T-helper 9 cell (primary cell): Measurements from ENCODE around the gene MADD.

Source experiments
- DNase-seq: peaks from one replicate; pipeline ENCODE4 v3.0.0-alpha.2; 2020

The MADD gene

DNA sequence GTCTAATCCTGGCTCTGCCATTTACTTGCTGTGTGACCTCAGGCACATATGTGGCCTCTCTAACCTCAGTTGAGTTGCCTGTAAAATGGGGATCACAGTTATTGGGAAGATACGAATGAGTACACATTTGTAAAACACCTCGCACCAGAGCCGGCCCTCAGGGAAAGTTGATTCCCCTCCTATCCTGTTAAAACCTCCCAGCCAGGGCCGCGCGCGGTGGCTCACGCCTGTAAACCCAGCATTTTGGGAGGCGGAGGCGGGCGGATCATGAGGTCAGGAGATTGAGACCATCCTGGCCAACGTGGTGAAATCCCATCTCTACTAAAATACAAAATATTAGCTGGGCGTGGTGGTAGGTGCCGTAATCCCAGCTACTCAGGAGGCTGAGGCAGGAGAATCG, 90.4 kb downstream of the MADD start:
- DNase-seq = no peak

DNA sequence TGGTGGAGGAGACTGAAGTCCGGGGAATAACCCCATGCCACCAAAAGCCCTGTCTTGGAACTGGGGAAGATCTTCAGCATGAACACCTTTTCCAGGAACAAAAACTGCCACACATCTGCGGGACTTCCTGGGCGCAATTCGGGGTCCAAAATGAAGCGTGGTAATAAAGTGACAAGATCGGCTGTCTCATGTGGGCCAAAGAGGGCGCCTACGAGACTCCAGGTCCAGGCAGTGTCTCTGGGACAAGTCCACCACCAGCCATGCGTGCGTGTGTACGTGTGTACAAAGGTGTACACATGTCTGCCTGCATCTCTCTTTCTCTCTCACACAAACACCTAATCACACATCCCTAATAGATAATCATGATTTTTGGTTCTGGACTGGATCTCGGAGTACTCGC, 91.5 kb downstream of the MADD start:
- no peak for DNase-seq

DNA sequence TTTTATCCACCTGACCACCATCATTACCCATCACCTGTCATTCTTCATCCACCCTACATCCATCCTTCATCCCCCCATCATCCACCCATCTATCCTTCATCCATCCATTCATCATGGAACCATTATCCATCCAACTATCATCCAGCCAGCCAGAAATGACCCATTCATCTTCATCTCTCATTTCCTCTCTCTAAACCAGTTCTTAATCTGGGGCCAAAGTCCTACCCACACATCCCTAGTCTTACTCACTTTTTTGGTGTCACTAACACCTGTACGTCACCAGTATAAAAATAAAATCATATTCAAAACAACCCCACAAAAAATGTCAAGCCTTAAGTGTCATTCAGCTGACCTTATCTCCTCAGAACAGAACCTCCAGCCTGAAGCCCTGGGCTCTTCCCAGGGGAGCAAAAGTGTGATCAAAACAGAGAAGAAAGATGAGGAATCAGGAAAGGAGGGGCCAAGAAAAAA, 96.1 kb downstream of the MADD start:
- no peak for DNase-seq

DNA sequence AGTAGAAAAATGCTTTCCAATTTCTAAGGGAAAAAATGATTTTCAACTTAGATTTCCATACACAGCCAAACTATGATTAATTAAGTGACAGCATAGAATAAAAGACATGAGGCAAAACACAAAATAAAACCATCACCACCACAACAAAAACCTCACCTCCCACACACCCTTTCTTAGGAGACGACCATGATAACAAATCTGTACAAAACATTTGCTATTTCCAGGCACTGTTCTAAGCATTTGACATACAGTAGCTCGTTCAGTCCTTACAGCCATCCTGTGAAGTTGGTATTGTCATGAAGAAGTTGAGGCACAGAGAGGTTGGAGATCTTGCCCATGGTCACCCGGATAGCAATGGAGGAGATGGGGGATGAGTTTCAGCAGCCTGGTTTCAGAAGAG, 99.7 kb downstream of the MADD start:
- DNase-seq = no peak

DNA sequence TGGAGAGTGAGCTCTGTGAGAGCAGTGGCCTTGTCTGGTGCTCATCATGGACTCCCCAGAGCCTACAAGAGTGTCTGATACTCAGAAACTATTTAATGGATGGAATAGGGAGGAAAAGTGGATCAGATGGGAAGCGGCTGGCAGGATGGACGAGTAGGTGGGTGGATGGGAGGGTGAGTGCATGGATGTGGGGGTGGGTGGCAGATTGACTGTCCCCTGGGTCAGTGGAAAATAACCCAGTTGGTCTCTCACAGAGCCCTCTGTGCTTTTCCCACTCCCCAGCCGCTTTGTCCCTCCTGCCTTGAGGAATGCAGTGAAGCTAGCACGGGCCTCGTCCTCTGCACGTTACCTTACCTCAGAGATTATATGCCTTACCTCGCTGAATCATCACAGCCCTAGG, 102.5 kb downstream of the MADD start:
- no peak for DNase-seq

DNA sequence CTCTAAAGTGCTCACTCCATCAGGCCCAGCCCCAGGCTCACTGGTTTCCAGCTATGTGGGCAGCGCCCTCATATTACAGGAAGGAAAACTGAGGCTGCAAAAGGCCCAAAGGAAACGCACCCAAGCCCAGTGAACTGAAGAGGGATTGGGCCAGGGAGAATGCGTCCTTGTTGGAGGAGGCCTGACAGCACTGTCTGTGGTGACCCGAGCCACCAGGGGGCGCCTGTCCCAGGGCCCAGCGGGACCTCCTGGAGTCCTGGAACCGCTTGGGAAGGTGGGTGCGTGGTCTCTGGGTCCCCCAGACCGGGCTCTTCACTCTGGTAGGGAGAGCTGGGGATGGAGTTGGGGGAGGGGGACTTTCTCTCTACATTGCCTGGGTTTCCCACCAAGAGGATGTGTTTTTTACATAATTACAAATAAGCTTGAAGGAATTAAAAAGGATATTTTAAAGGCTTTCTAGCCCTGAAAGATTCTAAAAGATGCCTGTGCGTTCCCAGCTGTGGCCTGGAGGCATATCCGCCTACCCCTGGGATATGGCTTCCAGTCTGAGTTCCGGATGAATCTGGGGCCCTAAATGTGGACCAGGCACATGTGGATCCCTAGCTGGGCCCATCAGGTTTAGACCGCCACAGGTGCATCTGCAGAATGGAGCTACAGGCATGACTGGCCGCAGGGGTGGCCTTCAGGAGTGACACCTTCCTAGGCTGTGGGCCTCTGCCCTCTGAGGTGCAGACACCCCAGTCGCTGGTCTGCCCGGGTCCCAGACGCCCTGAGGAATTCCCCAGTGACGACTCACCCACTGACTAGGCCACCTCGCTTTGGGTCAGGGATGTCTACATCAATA, 104.2 kb downstream of the MADD start:
- DNase-seq = peak; percentile 89

DNA sequence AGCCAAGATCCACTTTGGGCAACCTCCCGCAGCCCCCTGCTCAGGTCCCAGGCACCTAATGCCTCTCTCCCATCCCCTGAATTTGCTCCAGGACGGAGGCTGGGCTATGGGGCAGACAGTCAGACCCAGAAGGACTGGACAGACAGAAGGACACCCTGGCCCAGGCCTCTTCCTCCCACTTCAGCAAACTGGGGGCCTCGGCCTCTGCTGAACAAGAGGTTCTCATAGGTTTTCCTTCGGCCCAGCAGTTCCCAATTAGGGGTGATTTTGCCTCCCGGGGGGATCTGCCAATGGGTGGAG, 104.7 kb downstream of the MADD start:
- DNase-seq = no peak

DNA sequence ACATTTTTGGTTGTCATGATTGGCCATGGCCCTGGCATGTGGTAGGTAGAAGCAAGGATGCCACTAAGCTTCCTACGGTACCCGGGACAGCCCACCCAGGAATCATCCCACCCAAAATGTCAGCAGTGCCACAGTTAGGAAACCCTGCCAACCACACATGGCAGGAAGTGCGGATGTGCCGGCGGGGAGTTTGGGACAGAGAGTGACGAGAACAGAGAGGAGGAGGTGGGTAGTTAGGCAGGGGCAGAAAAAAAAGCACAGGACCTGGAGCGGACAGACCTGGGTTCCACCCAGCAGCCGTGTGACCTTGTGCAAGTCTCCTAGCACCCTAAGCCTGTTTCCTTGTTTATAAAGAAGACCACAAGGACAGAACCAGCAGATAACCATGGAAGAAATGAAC, 105.1 kb downstream of the MADD start:
- no peak for DNase-seq

DNA sequence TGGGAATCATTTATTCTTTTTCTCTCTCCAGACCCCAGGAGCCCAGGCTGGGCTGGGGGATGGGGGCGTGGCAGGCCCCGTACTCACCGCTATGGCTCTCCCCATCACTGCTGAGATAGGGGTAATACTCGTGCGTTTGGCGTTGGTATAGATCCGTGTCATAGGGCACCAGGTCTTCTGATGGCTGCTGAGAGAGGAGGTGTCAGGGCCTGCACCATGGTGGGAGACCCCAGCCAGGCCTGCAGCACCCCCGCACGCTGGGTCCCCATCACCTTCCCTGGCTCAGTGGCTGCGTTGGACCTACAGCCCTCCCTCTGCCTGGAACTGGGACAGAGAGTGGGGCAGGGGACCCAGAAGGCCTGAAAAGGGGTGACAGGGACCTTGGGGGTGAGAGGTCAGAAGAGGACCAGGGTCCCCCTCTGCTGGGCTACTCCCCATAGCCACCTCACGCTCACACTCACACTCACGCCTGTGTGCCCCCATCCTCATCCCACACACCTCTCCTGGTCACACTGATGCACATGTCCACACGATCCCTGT, 105.7 kb downstream of the MADD start:
- DNase-seq = no peak

DNA sequence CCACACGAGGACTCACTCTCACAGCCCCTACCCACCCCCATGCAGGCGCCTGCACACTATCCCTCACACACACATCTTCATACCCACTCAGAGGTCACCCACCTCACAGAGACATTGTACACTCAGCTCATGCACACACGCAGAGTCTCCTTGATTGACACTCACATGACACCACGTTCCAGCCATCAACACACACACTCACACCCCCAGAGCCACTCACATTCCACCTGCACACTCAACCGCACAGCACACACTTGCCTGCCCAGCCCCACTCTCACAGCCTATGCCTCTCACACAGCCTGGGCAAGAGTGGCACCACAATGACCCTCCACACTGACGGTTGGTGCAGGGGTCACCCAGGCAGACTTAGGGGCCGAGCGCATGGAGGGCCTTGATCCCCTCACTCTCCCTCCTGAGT, 106.2 kb downstream of the MADD start:
- no peak for DNase-seq

DNA sequence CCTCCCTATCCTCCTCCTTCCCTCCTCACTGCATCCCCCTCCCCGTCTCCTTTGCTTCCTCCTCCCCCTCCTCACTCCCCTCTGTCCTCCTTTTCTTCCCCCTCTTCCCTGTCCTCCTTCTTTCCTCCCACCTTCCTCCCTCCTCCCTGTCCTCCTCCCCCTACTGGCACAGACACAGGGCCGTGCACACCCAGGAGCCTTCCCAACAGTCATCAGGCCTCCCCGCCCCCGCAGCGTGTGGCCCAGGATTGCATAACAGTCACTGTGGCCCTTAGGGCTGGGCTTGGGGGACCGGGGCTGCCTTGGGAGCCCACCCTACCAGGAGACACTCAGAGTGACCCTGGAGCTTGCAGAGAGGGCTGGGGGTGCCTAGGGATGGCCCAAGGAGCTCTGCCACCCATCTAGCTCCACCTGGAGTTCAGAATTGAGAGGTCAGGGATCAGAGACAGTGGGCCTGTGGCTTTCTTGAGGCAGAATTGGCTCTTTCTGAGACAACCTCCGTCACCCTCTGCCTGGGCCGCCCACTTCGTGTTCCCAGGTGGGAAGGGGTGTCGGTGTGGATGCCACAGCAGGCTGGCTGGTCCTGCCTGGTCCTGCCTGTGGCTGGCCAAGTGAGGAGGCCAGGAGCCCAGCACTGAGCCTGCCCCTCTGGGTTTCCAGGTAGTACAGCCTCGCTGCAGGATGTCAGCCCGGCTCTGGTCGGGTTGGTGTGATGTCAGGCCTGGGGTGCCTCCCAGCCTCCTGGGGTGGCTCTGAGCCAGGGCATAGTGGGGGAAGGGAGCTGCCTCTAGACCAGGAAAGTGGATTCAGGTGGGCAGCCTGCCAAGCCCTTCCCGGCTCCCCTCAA, 106.8 kb downstream of the MADD start:
- no peak for DNase-seq

DNA sequence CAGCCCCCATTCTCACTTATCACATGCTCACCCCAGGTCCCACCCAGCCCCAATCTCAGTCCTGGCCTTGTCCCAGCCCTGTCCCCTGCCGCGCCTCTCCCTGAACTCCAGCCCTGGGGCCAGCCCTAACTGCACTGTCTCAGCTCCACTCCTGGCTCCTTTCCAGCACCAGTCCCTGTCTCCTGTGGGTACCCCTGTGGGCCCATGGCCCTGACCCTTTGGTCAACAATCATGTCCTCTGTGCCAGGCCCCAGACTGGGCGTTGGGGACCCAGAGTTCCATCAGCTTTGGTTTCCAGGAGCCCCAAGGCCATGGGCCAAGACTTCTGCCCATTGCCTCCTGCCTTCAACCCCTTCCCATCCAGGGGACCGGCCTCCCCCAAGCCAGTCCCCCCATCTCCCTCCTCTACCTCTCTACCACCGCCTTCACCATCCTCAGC, 107.7 kb downstream of the MADD start:
- no peak for DNase-seq

DNA sequence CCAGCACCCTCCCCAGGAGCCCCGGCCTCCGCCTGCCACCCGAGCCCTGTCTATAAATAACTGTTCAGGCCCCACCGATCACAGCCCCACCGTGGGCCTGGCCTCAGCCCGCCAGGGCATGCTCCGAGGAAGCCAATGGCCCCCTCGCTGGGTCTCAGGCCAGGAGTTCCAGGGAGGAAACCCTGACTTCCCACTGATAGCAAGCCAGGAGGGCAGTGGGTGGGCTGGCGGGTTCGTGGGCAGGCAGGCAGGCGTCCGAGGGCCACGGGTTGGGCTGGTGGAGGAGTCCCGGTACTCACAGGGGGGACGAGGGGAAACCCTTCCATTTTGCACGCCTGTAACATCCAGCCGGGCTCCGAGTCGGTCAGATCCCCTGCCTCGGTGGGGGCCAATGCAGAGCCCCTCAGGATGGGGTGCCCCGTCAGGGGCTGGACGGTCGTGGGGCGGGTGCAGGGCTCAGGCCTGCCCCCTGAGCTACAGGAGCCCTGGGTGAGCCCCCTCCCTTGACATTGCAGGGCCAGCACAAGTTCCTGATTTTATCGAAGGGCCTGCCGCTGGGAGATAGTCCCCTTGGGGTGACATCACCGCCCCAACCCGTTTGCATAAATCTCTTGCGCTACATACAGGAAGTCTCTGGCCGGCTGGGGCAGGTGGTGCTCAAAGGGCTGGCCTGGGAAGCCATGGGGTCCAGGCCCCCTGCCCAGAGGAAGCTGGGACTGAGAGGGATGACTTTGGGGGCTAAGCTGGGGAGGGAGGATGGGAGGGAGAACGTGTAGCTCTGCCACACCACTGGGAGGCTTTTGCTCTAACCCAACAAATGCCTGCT, 108.3 kb downstream of the MADD start, which contains the start of gene SPI1:
TSS of gene SPI1 (minus strand) at position 538 of the 826 bp plus-strand sequence. CDS start at position 344, 194 bp downstream.
- DNase-seq = no peak

DNA sequence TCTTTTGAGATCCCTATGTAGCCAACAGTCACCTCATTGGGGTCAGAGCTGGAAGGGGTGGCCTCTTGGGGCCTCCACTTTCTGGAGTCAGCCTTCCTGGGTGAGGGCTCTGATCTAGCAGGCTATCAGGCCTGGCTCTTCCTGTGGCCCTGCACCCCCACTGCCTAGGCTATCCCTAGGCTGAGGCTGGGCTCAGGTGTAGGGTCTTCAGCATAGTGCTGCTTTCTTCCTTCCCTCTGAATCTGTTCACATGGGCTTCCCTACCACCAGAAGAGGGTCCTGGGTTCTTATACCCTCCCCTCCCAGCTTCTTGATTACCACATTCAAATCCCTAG, 108.9 kb downstream of the MADD start:
- no peak for DNase-seq

DNA sequence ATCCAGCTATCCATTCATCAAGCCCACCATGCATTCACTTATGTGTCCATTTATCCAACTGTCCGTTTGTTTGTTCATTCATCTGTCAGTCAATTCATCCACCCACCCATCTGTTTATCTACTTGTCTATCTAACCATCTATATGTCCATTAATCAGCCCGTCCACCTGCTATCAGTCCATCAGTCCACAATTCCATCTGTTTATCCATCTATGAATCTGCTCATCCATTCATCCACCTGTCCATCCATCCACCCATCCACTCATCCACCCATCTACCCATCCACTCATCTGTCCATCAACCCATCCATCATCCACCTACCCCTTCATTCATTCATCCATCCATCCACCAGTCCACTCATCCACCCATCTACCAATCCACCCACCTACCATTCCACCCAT, 109.4 kb downstream of the MADD start:
- no peak for DNase-seq
